ENCODE results near the gene MSL3B.

MSL3B gene

GRCh38 chr2:233871432-233871831 lies 3.2 kb upstream of the MSL3B start:
- Mint-ChIP-seq H3K27ac (no peak overlapping the region), H3K4me3 (no peak overlapping the region), H3K4me1 (peaks cover 12% of the 10 kb centered on the region), H3K27me3 (peaks cover 27% of the 10 kb centered on the region), H3K36me3 (ENCODE audit: low read depth) (peaks cover 10% of the 10 kb centered on the region), H3K9me3 (ENCODE audit: low read depth) (peaks cover 9% of the 10 kb centered on the region)
- DNase-seq (no peak), ATAC-seq (no peak)
- intact Hi-C loops (cut with DNase I, micrococcal nuclease) = no loop called here
- POLR2A ChIA-PET = no interaction called here
- CTCF ChIA-PET = interaction anchor here (0.5 to 1.2 kb wide), 3 partner anchors 13 to 26 kb away, joined by 3 to 4 read pairs (median 3); no protein-coding TSS in a partner anchor

DNA sequence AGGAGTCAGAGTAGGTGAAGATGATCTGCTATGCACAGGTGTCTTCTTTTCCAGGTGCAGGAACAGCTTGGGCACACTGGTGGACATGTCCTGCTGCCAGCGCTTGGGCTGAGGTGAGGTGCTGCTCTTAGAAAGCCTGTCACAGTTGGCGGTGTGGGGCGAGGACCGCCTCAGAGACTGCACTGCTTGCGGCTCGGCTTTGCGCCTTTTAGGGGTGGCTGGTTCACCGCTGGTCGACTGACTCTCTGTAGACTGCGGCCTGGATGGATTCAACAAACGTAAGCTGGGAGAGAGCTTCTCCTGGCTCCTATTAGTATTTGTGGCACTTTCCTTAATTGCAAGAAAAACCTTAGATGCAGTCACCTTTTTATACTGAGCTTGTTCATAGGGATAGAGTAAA lies 1.7 kb downstream of the MSL3B start:
- H3K27me3 Mint-ChIP-seq = peaks cover 6% of the 10 kb centered on the region
- intact Hi-C loops (cut with DNase I, micrococcal nuclease) = loop anchor here in 1 of 2 experiments (5.0 kb wide), 1 partner anchor 509 kb away; no protein-coding TSS in a partner anchor
- no peak for ATAC-seq
- no peak for DNase-seq
- H3K9me3 Mint-ChIP-seq (ENCODE audit: low read depth) = peaks cover 16% of the 10 kb centered on the region
- H3K4me1 Mint-ChIP-seq = peaks cover 12% of the 10 kb centered on the region
- peaks cover 20% of the 10 kb centered on the region for H3K36me3 Mint-ChIP-seq (ENCODE audit: low read depth)
- no peak overlapping the region for H3K27ac Mint-ChIP-seq
- POLR2A ChIA-PET = no interaction called here
- no peak overlapping the region for H3K4me3 Mint-ChIP-seq
- CTCF ChIA-PET = interaction anchor here (2.3 kb wide), 1 partner anchor 10 kb away, joined by 12 read pairs; no protein-coding TSS in a partner anchor

DNA sequence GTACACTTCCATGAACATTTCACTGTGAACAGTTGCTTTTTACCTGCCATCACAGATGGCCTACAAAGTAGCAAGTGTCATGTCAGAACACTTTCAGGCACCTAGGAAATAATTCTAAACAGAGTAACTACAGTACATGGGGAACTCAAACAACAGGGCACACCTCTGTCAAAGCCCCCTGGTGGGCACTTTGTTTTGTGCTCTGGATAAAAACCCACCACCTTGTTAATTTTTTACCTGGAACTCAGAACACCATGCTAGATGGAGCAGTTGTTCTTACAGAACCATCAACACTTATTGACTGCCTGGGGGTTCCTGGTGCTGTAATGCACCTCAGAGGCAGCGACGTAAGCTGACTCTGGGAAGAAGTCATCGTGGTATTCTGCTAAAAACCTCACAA lies 2.3 kb downstream of the MSL3B start:
- intact Hi-C loops (cut with DNase I, micrococcal nuclease) = loop anchor here in 1 of 2 experiments (5.0 kb wide), 1 partner anchor 509 kb away; no protein-coding TSS in a partner anchor

DNA sequence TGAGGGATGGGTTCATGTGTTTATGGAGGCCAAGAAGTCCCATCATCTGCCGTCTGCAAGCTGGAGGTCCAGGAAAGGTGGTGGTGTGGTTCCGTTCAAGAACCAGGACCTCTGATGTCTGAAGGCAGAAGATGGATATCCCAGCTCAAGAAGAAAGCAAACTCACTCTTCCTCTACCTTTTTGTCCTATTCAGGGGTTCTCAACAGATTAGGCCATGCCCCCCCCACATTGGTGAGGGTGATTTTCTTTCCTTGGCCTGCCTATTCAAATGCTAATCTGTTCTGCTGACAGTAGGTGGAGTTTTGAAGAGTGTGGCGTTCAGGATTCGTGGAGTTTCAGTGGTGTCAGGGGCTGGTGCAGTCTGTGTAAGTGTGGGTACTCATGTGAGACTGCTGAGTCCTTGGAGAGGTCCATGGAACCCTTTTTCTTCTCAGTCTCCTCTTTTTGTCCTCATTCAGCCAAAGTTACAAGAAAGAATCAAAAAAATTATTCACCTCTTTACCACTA lies 5.9 kb downstream of the MSL3B start:
- no peak for ATAC-seq
- Mint-ChIP-seq H3K4me3 (no peak overlapping the region), H3K4me1 (peaks cover 4% of the 10 kb centered on the region), H3K36me3 (ENCODE audit: low read depth) (peaks cover 19% of the 10 kb centered on the region), H3K9me3 (ENCODE audit: low read depth) (peaks cover 11% of the 10 kb centered on the region), H3K27ac (no peak overlapping the region), H3K27me3 (no peaks in the 10 kb centered on the region)
- ChIA-PET POLR2A (no interaction called here), CTCF (no interaction called here)
- intact Hi-C loops (cut with DNase I, micrococcal nuclease) = no loop called here
- no peak for DNase-seq

More for the DNA sequence above, 2.3 kb downstream of the MSL3B start:
- Mint-ChIP-seq H3K36me3 (ENCODE audit: low read depth) (peaks cover 20% of the 10 kb centered on the region), H3K27me3 (peaks cover 1% of the 10 kb centered on the region), H3K4me1 (peaks cover 12% of the 10 kb centered on the region), H3K27ac (no peak overlapping the region), H3K4me3 (no peak overlapping the region), H3K9me3 (ENCODE audit: low read depth) (peaks cover 16% of the 10 kb centered on the region)
- DNase-seq = no peak
- ChIA-PET POLR2A (no interaction called here), CTCF (interaction anchor here (2.3 kb wide), 1 partner anchor 10 kb away, joined by 12 read pairs; no protein-coding TSS in a partner anchor)
- ATAC-seq = no peak

- no peak overlapping the region for H3K4me3 Mint-ChIP-seq
- ChIA-PET POLR2A (no interaction called here), CTCF (interaction anchor here (0.6 to 1.8 kb wide), 7 partner anchors 13 to 642 kb away, joined by 3 to 5 read pairs (median 3); no protein-coding TSS in a partner anchor)
- DNase-seq = no peak
- H3K36me3 Mint-ChIP-seq (ENCODE audit: low read depth) = peaks cover 10% of the 10 kb centered on the region
- peaks cover 15% of the 10 kb centered on the region for H3K4me1 Mint-ChIP-seq
- H3K27ac Mint-ChIP-seq = no peak overlapping the region
- no peaks in the 10 kb centered on the region for H3K27me3 Mint-ChIP-seq
- H3K9me3 Mint-ChIP-seq (ENCODE audit: low read depth) = no peaks in the 10 kb centered on the region
- ATAC-seq = no peak
- intact Hi-C loops (cut with DNase I, micrococcal nuclease) = loop anchor here (10.0 kb wide), 4 partner anchors 276 to 604 kb away; partner anchors contain the start of gene ATG16L1 (in 1 of the 2)
Observed at GRCh38 chr2:233858331-233858730, 9.9 kb downstream of the MSL3B start.

GRCh38 chr2:233857511-233858141 lies 10.6 kb downstream of the MSL3B start:
- Mint-ChIP-seq H3K27me3 (no peaks in the 10 kb centered on the region), H3K4me1 (peaks cover 19% of the 10 kb centered on the region), H3K4me3 (no peak overlapping the region), H3K36me3 (ENCODE audit: low read depth) (peaks cover 17% of the 10 kb centered on the region), H3K27ac (no peak overlapping the region), H3K9me3 (ENCODE audit: low read depth) (no peaks in the 10 kb centered on the region)
- CTCF ChIA-PET = interaction anchor here (0.6 to 1.8 kb wide), 11 partner anchors 9 to 643 kb away, joined by 3 to 6 read pairs (median 3); no protein-coding TSS in a partner anchor
- ATAC-seq (no peak), DNase-seq (peak; percentile 81)
- intact Hi-C loops (cut with DNase I, micrococcal nuclease) = loop anchor here (10.0 kb wide), 4 partner anchors 277 to 603 kb away; partner anchors contain the start of gene ATG16L1 (in 1 of the 2)
- POLR2A ChIA-PET = no interaction called here

DNA sequence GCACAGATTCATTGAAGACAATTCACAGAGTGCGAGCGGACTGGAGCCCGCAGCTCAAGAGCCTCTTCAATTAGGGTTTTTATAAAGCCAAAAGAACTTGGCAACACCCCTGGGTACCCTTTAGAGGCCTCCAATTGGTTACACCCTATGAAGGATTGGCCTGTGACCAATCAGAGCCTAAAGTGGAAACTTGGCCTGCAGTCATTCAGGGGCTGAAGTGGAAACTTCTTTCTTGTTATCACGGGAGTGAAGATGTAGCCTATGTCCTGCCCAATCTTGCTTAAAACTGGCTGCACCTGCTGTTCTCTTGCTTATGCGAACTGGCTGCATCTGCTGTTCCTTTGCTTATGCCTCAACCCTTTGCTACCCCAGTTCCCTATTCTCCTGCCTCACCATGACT lies 12.0 kb downstream of the MSL3B start:
- ChIA-PET CTCF (interaction anchor here (0.7 to 2.2 kb wide), 4 partner anchors 9 to 176 kb away, joined by 3 to 12 read pairs (median 3); partner anchors contain the start of gene MSL3B), POLR2A (no interaction called here)
- intact Hi-C loops (cut with DNase I, micrococcal nuclease) = loop anchor here (10.0 kb wide), 4 partner anchors 279 to 601 kb away; partner anchors contain the start of gene ATG16L1 (in 1 of the 2)
- peaks cover 26% of the 10 kb centered on the region for H3K4me1 Mint-ChIP-seq
- no peaks in the 10 kb centered on the region for H3K27me3 Mint-ChIP-seq
- DNase-seq (no peak), ATAC-seq (no peak)
- no peak overlapping the region for H3K4me3 Mint-ChIP-seq
- H3K27ac Mint-ChIP-seq = no peak overlapping the region
- H3K9me3 Mint-ChIP-seq (ENCODE audit: low read depth) = no peaks in the 10 kb centered on the region
- H3K36me3 Mint-ChIP-seq (ENCODE audit: low read depth) = peaks cover 30% of the 10 kb centered on the region

DNA sequence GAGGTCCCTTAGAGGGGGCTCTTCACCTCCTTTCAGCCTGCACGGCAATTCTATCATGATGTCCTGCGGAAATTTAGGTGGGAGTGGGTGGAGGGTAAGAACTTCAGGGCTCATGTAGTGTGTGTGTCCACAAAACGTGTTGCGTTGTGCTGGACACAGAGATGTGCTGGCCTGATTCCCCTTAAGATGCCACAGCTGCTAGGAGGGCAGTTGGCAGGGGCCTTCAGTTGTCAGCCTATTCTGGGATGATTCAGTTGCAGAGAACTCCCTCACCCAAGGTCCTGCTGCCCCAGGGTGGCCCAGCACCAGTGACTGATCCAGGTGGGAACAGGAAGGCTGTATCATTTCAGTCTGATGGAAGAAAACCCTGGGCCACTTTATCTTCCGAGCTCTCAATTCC lies 12.8 kb downstream of the MSL3B start:
- no peaks in the 10 kb centered on the region for H3K9me3 Mint-ChIP-seq (ENCODE audit: low read depth)
- H3K27me3 Mint-ChIP-seq = no peaks in the 10 kb centered on the region
- no peak overlapping the region for H3K27ac Mint-ChIP-seq
- H3K4me3 Mint-ChIP-seq = peak overlapping the region; percentile 43
- no peak for ATAC-seq
- POLR2A ChIA-PET = interaction anchor here (0.6 to 1.2 kb wide), 2 partner anchors 11 to 1390 kb away, joined by 3 to 4 read pairs; no protein-coding TSS in a partner anchor
- peaks cover 37% of the 10 kb centered on the region for H3K36me3 Mint-ChIP-seq (ENCODE audit: low read depth)
- DNase-seq = no peak
- CTCF ChIA-PET = interaction anchor here (1.6 to 2.2 kb wide), 2 partner anchors 8 to 10 kb away, joined by 5 to 12 read pairs; no protein-coding TSS in a partner anchor
- intact Hi-C loops (cut with DNase I, micrococcal nuclease) = loop anchor here (2.0 to 10.0 kb wide), 5 partner anchors 279 to 641 kb away; partner anchors contain the start of genes ARL4C (in 1 of the 2) and ATG16L1 (in 1 of the 2)
- H3K4me1 Mint-ChIP-seq = peaks cover 26% of the 10 kb centered on the region

- H3K4me3 Mint-ChIP-seq = peak within 1 kb of the TSS; percentile 97
- ChIA-PET POLR2A (interaction anchor here (0.7 to 1.2 kb wide), 3 partner anchors 10 to 289 kb away, joined by 3 to 4 read pairs (median 3); no protein-coding TSS in a partner anchor), CTCF (interaction anchor here (0.7 to 1.6 kb wide), 2 partner anchors 9 to 22 kb away, joined by 3 to 5 read pairs; no protein-coding TSS in a partner anchor)
- intact Hi-C loops (cut with DNase I, micrococcal nuclease) = loop anchor here (1.0 to 10.0 kb wide), 8 partner anchors 14 to 642 kb away; partner anchors contain the start of genes ARL4C (in 1 of the 2), ATG16L1 (in 1 of the 2), MSL3B (in 1 of the 2) and USP40 (in 1 of the 2)
- ATAC-seq = peak; percentile 95
- peak; percentile 96 for DNase-seq
- peaks cover 26% of the 10 kb centered on the region for H3K4me1 Mint-ChIP-seq
- no peaks in the 10 kb centered on the region for H3K27me3 Mint-ChIP-seq
- no peaks in the 10 kb centered on the region for H3K9me3 Mint-ChIP-seq (ENCODE audit: low read depth)
- H3K27ac Mint-ChIP-seq = peak within 1 kb of the TSS; percentile 98
- peaks cover 47% of the 10 kb centered on the region for H3K36me3 Mint-ChIP-seq (ENCODE audit: low read depth)
Observed at GRCh38 chr2:233854241-233854981, 13.8 kb downstream of the MSL3B start, which contains the start of gene HJURP. Gene HJURP (minus strand): TSS chr2:233854535. CDS start chr2:233854500, 35 bp downstream.

- H3K36me3 Mint-ChIP-seq (ENCODE audit: low read depth) = peaks cover 52% of the 10 kb centered on the region
- peak overlapping the region; percentile 98 for H3K27ac Mint-ChIP-seq
- DNase-seq (no peak), ATAC-seq (no peak)
- ChIA-PET POLR2A (interaction anchor here (0.7 kb wide), 1 partner anchor 11 kb away, joined by 3 read pairs; no protein-coding TSS in a partner anchor), CTCF (interaction anchor here (1.6 kb wide), 1 partner anchor 10 kb away, joined by 5 read pairs; no protein-coding TSS in a partner anchor)
- intact Hi-C loops (cut with DNase I, micrococcal nuclease) = loop anchor here (1.0 to 10.0 kb wide), 8 partner anchors 14 to 643 kb away; partner anchors contain the start of genes ARL4C (in 1 of the 2), ATG16L1 (in 1 of the 2), MSL3B (in 1 of the 2) and USP40 (in 1 of the 2)
- no peaks in the 10 kb centered on the region for H3K27me3 Mint-ChIP-seq
- H3K4me3 Mint-ChIP-seq = peak overlapping the region; percentile 97
- peaks cover 26% of the 10 kb centered on the region for H3K4me1 Mint-ChIP-seq
- H3K9me3 Mint-ChIP-seq (ENCODE audit: low read depth) = no peaks in the 10 kb centered on the region
Observed at GRCh38 chr2:233853883-233854240, 14.3 kb downstream of the MSL3B start.

Measured in activated CD4-positive, alpha-beta T cell treated with anti-CD3 and anti-CD28 coated beads for 36 hours (primary cell).